Type B pancreatic cell (in vitro differentiated cells): ENCODE data around the gene DGCR8. TPM values are rescaled to one million over a fixed set of nuclear protein-coding genes. Genes with fewer than 3 reads are reported as not detected.

ENCODE experiments used
- DNase-seq: peaks from one replicate; pipeline ENCODE4 v3.0.0; 2021; ENCODE audit warnings: mixed read lengths; ENCODE audit not compliant: unreplicated experiment; ENCODE audit errors: extremely low spot score
- H3K27ac Mint-ChIP-seq: 2 replicates; pipeline ENCODE4 v1.8.0; 2021; ENCODE audit warnings: mild to moderate bottlenecking, mixed read lengths
- H3K27me3 Mint-ChIP-seq: 2 replicates; pipeline ENCODE4 v1.8.0; 2021; ENCODE audit warnings: mixed read lengths
- H3K36me3 Mint-ChIP-seq: 2 replicates; pipeline ENCODE4 v1.8.0; 2021; ENCODE audit warnings: mixed read lengths
- H3K4me1 Mint-ChIP-seq: one replicate; pipeline ENCODE4 v1.8.0; 2021; ENCODE audit warnings: mixed read lengths; ENCODE audit not compliant: unreplicated experiment
- H3K4me3 Mint-ChIP-seq: 2 replicates; pipeline ENCODE4 v1.8.0; 2021; ENCODE audit warnings: mild to moderate bottlenecking, mixed read lengths
- H3K9me3 Mint-ChIP-seq: 2 replicates; pipeline ENCODE4 v1.8.0; 2021; ENCODE audit warnings: mixed read lengths
- CTCF ChIP-seq: fragments of 200-600 bp; sonication (generic); conservative IDR thresholded peaks from 2 replicates; pipeline ENCODE4 v1.5.0; 2021; ENCODE audit warnings: antibody characterized with exemption, mild to moderate bottlenecking
- total RNA-seq: library from RNA; stranded (reverse); gene quantifications from 2 replicates; pipeline ENCODE4 v1.2.1, GENCODE V29; 2021; ENCODE audit warnings: low replicate concordance

DGCR8 gene
- total RNA-seq, 1 donor from 2014 or later: 61.3 TPM

GRCh38 chr22:20101638-20102037, 21.6 kb downstream of the DGCR8 start:
- Mint-ChIP-seq H3K27me3 (no peaks in the 10 kb centered on the region), H3K4me3 (no peak overlapping the region), H3K9me3 (no peaks in the 10 kb centered on the region), H3K27ac (no peak overlapping the region), H3K4me1 (no peaks in the 10 kb centered on the region), H3K36me3 (peaks cover 13% of the 10 kb centered on the region)
- TF ChIP-seq CTCF: no peak
- no peak for DNase-seq

- Mint-ChIP-seq H3K4me3 (no peak overlapping the region), H3K27ac (no peak overlapping the region)
These were observed 22.3 kb downstream of the DGCR8 start for GRCh38 chr22:20102203-20102780.

GRCh38 chr22:20105456-20106204, 25.6 kb downstream of the DGCR8 start:
- no peak overlapping the region for H3K4me3 Mint-ChIP-seq
- no peak for DNase-seq
- no peak overlapping the region for H3K27ac Mint-ChIP-seq
- no peaks in the 10 kb centered on the region for H3K27me3 Mint-ChIP-seq
- H3K9me3 Mint-ChIP-seq: no peaks in the 10 kb centered on the region
- peaks cover 3% of the 10 kb centered on the region for H3K36me3 Mint-ChIP-seq
- no peak for TF ChIP-seq CTCF
- H3K4me1 Mint-ChIP-seq: no peaks in the 10 kb centered on the region

More at GRCh38 chr22:20102203-20102780, 22.3 kb downstream of the DGCR8 start:
- Mint-ChIP-seq H3K4me1 (no peaks in the 10 kb centered on the region), H3K27me3 (no peaks in the 10 kb centered on the region), H3K36me3 (peaks cover 7% of the 10 kb centered on the region), H3K9me3 (no peaks in the 10 kb centered on the region)
- DNase-seq: no peak
- no peak for TF ChIP-seq CTCF

- H3K4me1 Mint-ChIP-seq: no peaks in the 10 kb centered on the region
- peaks cover 7% of the 10 kb centered on the region for H3K36me3 Mint-ChIP-seq
- H3K27me3 Mint-ChIP-seq: no peaks in the 10 kb centered on the region
- no peak overlapping the region for H3K4me3 Mint-ChIP-seq
- no peaks in the 10 kb centered on the region for H3K9me3 Mint-ChIP-seq
- no peak for TF ChIP-seq CTCF
- DNase-seq: no peak
- H3K27ac Mint-ChIP-seq: no peak overlapping the region
These were observed 26.3 kb downstream of the DGCR8 start for GRCh38 chr22:20106205-20106848.

- TF ChIP-seq CTCF: no peak
- Mint-ChIP-seq H3K27ac (no peak overlapping the region), H3K9me3 (no peaks in the 10 kb centered on the region), H3K36me3 (peaks cover 7% of the 10 kb centered on the region), H3K4me3 (no peak overlapping the region), H3K4me1 (no peaks in the 10 kb centered on the region), H3K27me3 (no peaks in the 10 kb centered on the region)
- no peak for DNase-seq
These were observed 26.8 kb downstream of the DGCR8 start for GRCh38 chr22:20106849-20107237.
